GM12891 (cell line): ENCODE results near the gene NFYA.

Experiments used
- PAX5 ChIP-seq: IDR thresholded peaks from 2 replicates; pipeline ENCODE4 v1.6.1; 2011; ENCODE audit warnings: low read length, moderate library complexity, mild to moderate bottlenecking; ENCODE audit not compliant: insufficient read depth, severe bottlenecking
- POLR2A ChIP-seq: IDR thresholded peaks from 2 replicates; pipeline ENCODE4 v1.6.1; 2011; ENCODE audit warnings: low read depth, low read length, control low read depth
- POLR2AphosphoS5 ChIP-seq: IDR thresholded peaks from 2 replicates; pipeline ENCODE4 v1.6.1; 2011; ENCODE audit warnings: low read depth, low read length, control low read depth
- POU2F2 ChIP-seq: IDR thresholded peaks from 2 replicates; pipeline ENCODE4 v1.6.1; 2011; ENCODE audit warnings: low read depth, mild to moderate bottlenecking, control low read depth, low read length, moderate library complexity
- SPI1 ChIP-seq: IDR thresholded peaks from 2 replicates; pipeline ENCODE4 v1.6.1; 2011; ENCODE audit warnings: low read depth, low read length, control low read depth
- TAF1 ChIP-seq: IDR thresholded peaks from 2 replicates; pipeline ENCODE4 v1.6.1; 2011; ENCODE audit warnings: low read depth, low read length, control low read depth

- TF ChIP-seq POLR2A (no peak), POLR2AphosphoS5 (no peak), TAF1 (no peak), SPI1 (no peak), POU2F2 (no peak), PAX5 (no peak)
Measured at GRCh38 chr6:41039060-41039998, 33.4 kb upstream of the NFYA start, which contains the start of gene UNC5CL.
